CD4-positive, alpha-beta T cell treated with Interleukin-17A for 4 hours (primary cell): ENCODE results near the gene PGAP3.
A peak's percentile ranks its signal among the peaks of the same experiment; 100 is the strongest.

ENCODE experiments used
- DNase-seq: peaks from one replicate; pipeline ENCODE4 v3.0.0-alpha.2; 2020; ENCODE audit warnings: mixed read lengths

The PGAP3 gene

DNA sequence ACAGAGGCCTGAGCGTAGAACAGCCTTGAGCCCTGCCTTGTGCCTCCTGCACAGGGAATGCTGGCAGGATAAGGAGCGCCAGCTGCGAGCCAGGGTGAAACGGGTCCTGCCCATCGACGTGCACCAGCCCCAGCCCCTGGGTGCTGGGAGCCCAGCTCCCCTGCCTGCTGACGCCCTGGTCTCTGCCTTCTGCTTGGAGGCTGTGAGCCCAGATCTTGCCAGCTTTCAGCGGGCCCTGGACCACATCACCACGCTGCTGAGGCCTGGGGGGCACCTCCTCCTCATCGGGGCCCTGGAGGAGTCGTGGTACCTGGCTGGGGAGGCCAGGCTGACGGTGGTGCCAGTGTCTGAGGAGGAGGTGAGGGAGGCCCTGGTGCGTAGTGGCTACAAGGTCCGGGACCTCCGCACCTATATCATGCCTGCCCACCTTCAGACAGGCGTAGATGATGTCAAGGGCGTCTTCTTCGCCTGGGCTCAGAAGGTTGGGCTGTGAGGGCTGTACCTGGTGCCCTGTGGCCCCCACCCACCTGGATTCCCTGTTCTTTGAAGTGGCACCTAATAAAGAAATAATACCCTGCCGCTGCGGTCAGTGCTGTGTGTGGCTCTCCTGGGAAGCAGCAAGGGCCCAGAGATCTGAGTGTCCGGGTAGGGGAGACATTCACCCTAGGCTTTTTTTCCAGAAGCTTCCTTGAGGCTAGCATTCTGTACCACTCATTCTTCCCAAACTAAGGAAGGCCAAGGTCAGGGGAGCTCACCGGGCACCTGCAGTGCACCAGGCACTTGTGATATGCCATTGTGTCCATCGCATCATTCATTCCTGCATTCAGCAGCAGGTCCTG, 17.7 kb downstream of the PGAP3 start:
- DNase-seq = no peak

GRCh38 chr17:39667945-39668924, 19.6 kb downstream of the PGAP3 start, which contains the start of gene PNMT:
Gene PNMT, plus strand, starts transcription at chr17:39668453. Its CDS starts 23 bp downstream, at chr17:39668476.
- DNase-seq = peak; percentile 85

- DNase-seq = peak; percentile 30
Measured at GRCh38 chr17:39667262-39667944, 20.5 kb downstream of the PGAP3 start.

- DNase-seq = no peak
Measured at GRCh38 chr17:39666601-39667261, 21.1 kb downstream of the PGAP3 start.

GRCh38 chr17:39666231-39666600, 21.6 kb downstream of the PGAP3 start:
- no peak for DNase-seq

- DNase-seq = peak; percentile 26
Measured at GRCh38 chr17:39665642-39666224, 22.1 kb downstream of the PGAP3 start.

GRCh38 chr17:39664581-39665561, 23.0 kb downstream of the PGAP3 start, which contains the start of gene TCAP:
Gene TCAP, plus strand, starts transcription at chr17:39665349. Its CDS starts 11 bp downstream, at chr17:39665360.
- no peak for DNase-seq

DNA sequence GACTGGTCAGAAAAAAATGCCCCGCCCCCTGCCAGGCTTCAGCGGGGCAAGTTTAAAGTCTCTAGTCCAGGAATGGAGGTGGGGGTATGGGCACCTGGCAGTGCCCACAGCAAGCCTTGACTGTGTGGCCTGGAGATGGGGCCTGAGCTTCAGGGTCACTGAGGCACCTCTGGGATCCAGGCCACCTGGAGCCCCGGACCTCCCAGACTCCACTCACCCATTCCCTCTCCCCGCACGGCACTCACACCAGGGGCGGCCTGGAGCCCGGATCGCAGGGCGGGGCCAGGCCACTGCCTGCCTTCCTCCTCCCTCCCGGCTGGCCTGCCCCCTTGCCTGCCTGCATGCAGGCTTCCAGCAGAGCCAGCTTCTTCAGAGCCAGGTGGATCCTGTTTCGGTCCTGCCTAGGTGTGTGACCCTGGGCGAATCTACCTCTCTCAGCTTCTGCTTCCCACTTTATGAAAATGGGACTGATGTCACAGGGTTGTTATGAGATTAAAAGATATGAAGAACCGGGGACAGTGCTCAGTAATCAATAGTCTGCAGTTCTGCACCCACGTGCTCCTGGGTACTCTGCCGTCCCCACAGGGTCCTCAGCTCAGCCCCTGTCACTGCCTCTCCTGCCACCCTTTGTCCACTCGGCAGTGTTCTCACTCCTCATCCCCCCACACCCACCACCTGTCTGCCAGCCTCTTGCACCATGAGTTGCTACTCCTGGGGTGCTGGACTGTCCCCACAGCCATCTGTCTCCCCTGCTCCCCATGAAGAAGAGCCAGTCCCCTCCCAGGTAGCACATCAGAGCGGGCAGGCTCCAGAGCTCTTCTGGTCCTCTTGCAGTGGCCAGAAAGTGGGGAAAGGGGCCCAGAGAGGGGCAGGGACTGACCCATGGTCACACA, 23.9 kb downstream of the PGAP3 start:
- DNase-seq = no peak

GRCh38 chr17:39663340-39663687, 24.5 kb downstream of the PGAP3 start:
- no peak for DNase-seq

DNA sequence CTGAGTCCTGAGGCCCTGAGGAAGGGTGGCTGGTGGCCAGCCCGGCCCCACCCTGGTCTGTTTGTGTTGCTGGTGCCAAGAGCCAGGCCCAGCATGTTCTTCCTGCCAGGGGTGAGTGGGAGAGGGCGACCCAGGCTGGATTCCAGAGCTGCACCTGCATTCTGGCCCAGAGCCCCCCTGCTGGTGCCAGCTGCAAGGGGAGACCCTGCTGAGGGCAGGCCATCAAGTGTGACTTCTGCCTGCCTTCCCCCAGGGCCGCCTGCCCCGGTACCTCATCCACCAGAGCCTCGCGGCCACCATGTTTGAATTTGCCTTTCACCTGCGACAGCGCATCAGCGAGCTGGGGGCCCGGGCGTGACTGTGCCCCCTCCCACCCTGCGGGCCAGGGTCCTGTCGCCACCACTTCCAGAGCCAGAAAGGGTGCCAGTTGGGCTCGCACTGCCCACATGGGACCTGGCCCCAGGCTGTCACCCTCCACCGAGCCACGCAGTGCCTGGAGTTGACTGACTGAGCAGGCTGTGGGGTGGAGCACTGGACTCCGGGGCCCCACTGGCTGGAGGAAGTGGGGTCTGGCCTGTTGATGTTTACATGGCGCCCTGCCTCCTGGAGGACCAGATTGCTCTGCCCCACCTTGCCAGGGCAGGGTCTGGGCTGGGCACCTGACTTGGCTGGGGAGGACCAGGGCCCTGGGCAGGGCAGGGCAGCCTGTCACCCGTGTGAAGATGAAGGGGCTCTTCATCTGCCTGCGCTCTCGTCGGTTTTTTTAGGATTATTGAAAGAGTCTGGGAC, 25.1 kb downstream of the PGAP3 start:
- DNase-seq = no peak

GRCh38 chr17:39661744-39662541, 25.9 kb downstream of the PGAP3 start:
- DNase-seq = no peak

GRCh38 chr17:39660397-39661385, 27.2 kb downstream of the PGAP3 start:
- DNase-seq = no peak

DNA sequence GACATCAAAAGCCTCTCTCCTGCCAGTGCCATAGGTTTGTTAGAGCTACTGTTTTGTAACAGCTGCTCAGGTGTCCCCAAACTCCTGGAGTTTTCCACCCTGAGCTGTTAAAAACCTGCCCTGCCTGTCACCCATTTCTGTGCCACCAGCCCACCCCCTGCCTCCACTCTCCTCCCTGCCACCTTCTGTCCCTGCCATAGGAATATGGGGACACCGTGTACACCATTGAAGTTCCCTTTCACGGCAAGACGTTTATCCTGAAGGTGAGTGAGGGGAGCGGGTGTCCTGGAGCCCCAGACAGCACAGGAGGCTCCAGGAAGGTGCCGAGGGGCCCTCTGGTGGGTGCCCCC, 27.9 kb downstream of the PGAP3 start:
- DNase-seq = no peak

GRCh38 chr17:39659279-39660010, 28.4 kb downstream of the PGAP3 start:
- DNase-seq = peak; percentile 39

- DNase-seq = no peak
Measured at GRCh38 chr17:39658760-39659159, 29.1 kb downstream of the PGAP3 start.

GRCh38 chr17:39658346-39658745, 29.5 kb downstream of the PGAP3 start:
- DNase-seq = peak; percentile 33
